ENCODE measurements around the gene DGCR6L.

DNA sequence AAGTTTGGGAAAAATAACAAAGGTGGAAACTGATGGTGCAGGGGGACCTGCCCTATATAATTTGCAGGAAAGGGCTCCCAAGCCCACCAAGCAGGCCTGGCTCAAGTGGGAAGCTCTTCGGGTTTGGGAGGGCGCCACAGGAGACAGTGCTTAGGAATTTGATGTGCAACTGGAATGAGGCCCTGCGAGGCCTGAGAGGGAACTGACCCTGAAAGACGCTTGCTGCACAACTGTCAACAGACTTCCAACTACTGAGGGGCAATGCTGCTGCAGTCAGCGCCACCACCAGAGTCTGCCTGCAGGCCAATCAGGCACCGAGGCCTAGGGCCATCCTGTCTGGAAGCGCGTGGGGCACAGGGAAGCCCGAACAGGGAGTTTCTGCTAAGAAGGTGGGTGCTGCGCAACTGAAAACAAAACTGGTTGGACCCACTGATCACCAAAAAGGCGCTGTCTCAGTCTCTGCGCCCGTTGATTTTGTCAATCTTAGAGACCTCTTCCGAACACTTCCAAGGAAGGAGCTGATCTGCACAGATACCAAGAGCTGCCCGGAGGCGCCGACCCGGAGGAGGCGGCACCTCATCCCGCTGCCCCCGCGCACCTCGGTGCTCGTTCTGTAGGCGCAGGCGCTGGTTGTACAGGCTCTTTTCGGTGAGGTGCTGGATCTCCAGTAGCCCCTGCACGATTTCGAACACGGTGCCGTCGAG is 667 bp downstream of the DGCR6L start:
- TF ChIP-seq, protein P1, sequence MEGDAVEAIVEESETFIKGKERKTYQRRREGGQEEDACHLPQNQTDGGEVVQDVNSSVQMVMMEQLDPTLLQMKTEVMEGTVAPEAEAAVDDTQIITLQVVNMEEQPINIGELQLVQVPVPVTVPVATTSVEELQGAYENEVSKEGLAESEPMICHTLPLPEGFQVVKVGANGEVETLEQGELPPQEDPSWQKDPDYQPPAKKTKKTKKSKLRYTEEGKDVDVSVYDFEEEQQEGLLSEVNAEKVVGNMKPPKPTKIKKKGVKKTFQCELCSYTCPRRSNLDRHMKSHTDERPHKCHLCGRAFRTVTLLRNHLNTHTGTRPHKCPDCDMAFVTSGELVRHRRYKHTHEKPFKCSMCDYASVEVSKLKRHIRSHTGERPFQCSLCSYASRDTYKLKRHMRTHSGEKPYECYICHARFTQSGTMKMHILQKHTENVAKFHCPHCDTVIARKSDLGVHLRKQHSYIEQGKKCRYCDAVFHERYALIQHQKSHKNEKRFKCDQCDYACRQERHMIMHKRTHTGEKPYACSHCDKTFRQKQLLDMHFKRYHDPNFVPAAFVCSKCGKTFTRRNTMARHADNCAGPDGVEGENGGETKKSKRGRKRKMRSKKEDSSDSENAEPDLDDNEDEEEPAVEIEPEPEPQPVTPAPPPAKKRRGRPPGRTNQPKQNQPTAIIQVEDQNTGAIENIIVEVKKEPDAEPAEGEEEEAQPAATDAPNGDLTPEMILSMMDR (IDR thresholded peaks at IDR 0.05 in 2 of 3, conservative IDR thresholded peaks at IDR 0.05 in 1 of 3; ENCODE audit: control insufficient read depth in 2 of 3, extremely low read depth in 1 of 3, insufficient read depth in 1 of 3, low read depth in 3 of 3, low read length in 3 of 3), result no peak
- TF ChIP-seq ZNF274 (IDR thresholded peaks at IDR 0.05; ENCODE audit: insufficient read depth, insufficient read length) (no peak), YY1 (IDR thresholded peaks at IDR 0.05; ENCODE audit: low read depth, low read length) (no peak), TCF3 (IDR thresholded peaks at IDR 0.05; ENCODE audit: borderline replicate concordance, insufficient read depth, low read depth, low read length) (no peak), NFIC (IDR thresholded peaks at IDR 0.05; ENCODE audit: low read depth, low read length) (no peak), CREB1 (IDR thresholded peaks at IDR 0.05; ENCODE audit: low read depth) (no peak)

All from GM12878 (cell line).